Duodenal mucosa (tissue), 2 donors: ENCODE data around the gene DOCK1.

Experiments used
- H3K27ac ChIP-seq: one replicate; pipeline ENCODE4 v1.7.0; 2013; ENCODE audit warnings: low read depth, low read length
- H3K27me3 ChIP-seq, 2 donors: one replicate each; pipeline ENCODE4 v1.7.0; 2013; ENCODE audit warnings: low read length in 2 of 2, control low read depth in 1 of 2; ENCODE audit not compliant: insufficient read depth in 2 of 2, control insufficient read depth in 1 of 2
- H3K36me3 ChIP-seq, 2 donors: one replicate each; pipeline ENCODE4 v1.7.0; 2013; ENCODE audit warnings: low read length in 2 of 2, control low read depth in 1 of 2; ENCODE audit not compliant: insufficient read depth in 2 of 2, control insufficient read depth in 1 of 2
- H3K4me1 ChIP-seq, 2 donors: one replicate each; pipeline ENCODE4 v1.7.0; 2013; ENCODE audit warnings: low read length in 2 of 2, control low read depth in 1 of 2; ENCODE audit not compliant: insufficient read depth in 2 of 2, control insufficient read depth in 1 of 2
- H3K4me3 ChIP-seq, 2 donors: one replicate each; pipeline ENCODE4 v1.7.0; 2013; ENCODE audit warnings: low read length in 2 of 2, low read depth in 1 of 2
- H3K9ac ChIP-seq, 2 donors: one replicate each; pipeline ENCODE4 v1.7.0; 2013; ENCODE audit warnings: low read length in 2 of 2, low read depth in 1 of 2
- H3K9me3 ChIP-seq, 2 donors: one replicate each; pipeline ENCODE4 v1.7.0; 2013; ENCODE audit warnings: low read length in 2 of 2, control low read depth in 1 of 2; ENCODE audit not compliant: control insufficient read depth in 1 of 2

DOCK1 gene

DNA sequence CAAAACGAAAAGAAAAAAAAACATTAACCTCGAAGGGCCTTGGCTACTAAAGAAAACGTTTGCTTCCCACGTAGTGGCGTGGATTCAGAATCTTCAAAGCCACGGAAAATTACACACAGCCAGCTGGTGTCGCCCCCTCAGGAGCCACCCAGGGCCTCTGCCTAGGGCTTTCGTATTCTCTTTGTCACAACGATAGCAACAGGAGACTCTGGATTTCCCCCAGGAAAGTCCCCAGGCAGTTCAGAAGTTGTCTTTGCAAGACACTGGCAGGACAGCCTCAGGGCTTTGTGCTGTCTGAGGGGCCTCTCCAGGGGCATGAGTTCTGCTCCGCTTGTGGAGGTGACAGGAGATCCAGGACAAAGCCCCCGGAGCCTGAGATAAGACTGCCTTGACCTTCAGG is 441.4 kb downstream of the DOCK1 start:
- H3K9me3 ChIP-seq, result no peaks in the 10 kb centered on the region
- H3K27me3 ChIP-seq, result no peaks in the 10 kb centered on the region
- no peak overlapping the region for H3K9ac ChIP-seq
- H3K4me3 ChIP-seq, result no peak overlapping the region
- H3K27ac ChIP-seq, result no peak overlapping the region
- H3K36me3 ChIP-seq, result peaks cover 3 to 11% of the 10 kb centered on the region in 2 donors
- no peaks in the 10 kb centered on the region for H3K4me1 ChIP-seq

DNA sequence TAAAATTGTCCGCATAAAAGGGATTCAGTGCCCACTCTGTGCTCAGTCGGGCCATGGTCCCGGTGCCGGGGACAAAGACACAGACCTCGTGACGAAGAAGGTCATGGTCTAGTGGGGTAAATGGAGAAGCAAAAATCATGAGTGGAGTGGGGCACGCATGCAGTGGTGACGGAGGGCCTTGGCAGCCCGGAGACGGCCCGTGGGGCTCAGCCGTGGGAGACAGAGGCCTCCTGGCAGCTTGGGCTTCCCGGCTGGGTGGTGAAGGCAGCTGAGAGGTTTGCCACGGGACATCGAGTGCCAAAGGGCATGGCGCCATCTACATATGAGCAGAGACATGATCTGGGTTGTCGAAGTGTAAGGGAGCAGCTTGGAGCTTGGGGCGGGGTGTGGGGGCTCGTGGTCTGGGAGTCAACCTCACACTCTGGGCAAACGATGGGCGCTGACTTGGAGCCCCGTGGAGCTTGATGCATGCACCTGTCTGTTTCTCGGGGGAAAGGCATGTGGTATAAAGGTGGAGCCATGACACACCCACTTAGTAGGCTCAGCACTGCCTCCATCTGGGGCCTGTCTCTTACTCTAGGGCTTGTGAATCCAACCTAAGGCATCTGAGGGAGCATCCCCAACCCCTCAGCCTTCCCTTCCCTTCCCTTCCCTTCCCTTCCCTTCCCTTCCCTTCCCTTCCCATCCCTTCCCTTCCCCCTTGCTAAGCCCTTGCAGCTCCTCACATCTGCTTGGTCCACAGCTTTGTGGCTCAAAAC is 442.2 kb downstream of the DOCK1 start:
- no peak overlapping the region for H3K4me3 ChIP-seq
- peaks cover 3 to 11% of the 10 kb centered on the region in 2 donors for H3K36me3 ChIP-seq
- H3K9ac ChIP-seq, result no peak overlapping the region
- H3K4me1 ChIP-seq, result no peaks in the 10 kb centered on the region
- H3K27me3 ChIP-seq, result no peaks in the 10 kb centered on the region
- H3K27ac ChIP-seq, result no peak overlapping the region
- H3K9me3 ChIP-seq, result no peaks in the 10 kb centered on the region

DNA sequence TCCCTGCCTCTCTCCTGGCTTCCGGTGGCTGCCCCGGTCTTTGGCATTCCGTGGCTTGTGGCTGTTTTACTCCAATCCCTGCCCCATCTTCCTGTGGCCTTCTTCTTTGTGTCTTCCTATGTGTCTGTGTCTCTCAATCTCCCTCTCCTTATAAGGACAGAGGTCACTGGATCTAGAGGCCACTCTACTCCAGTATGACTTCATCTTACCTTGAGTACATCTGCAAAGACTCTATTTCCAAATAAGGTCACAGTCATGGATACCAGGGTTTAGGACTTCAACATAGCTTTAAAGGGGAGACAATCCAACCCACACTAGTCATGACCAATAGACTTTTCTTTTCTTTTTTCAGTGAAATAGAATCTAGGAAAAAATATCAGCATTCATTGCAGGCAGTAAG is 444.5 kb downstream of the DOCK1 start:
- H3K4me3 ChIP-seq, result no peak overlapping the region
- H3K36me3 ChIP-seq, result peaks cover 3 to 13% of the 10 kb centered on the region in 2 donors
- H3K27ac ChIP-seq, result no peak overlapping the region
- H3K9ac ChIP-seq, result no peak overlapping the region
- H3K4me1 ChIP-seq, result no peaks in the 10 kb centered on the region
- no peaks in the 10 kb centered on the region for H3K9me3 ChIP-seq
- H3K27me3 ChIP-seq, result no peaks in the 10 kb centered on the region

DNA sequence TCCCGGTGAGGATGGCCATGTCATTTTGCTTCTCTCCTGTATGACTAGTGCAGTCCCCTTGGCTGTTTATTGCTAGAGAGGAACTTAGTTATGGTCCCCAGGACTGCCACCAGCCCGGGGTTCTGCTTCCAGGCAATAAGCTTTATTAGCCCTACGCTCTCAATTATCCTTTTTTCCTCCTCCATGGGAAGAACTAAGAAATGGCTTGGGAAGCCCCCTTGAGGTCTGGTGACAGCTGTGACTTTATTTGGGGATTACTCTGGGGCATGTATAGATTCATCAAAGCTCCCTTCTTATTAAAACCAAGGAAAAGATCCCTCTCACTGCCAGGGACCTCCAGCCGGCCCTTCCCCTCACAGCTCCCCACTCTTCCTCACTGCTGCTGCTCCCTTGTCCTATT is 446.3 kb downstream of the DOCK1 start:
- no peaks in the 10 kb centered on the region for H3K27me3 ChIP-seq
- H3K4me1 ChIP-seq, result no peaks in the 10 kb centered on the region
- no peak overlapping the region for H3K9ac ChIP-seq
- H3K36me3 ChIP-seq, result peaks cover 3 to 16% of the 10 kb centered on the region in 2 donors
- no peak overlapping the region for H3K27ac ChIP-seq
- H3K4me3 ChIP-seq, result no peak overlapping the region
- no peaks in the 10 kb centered on the region for H3K9me3 ChIP-seq

DNA sequence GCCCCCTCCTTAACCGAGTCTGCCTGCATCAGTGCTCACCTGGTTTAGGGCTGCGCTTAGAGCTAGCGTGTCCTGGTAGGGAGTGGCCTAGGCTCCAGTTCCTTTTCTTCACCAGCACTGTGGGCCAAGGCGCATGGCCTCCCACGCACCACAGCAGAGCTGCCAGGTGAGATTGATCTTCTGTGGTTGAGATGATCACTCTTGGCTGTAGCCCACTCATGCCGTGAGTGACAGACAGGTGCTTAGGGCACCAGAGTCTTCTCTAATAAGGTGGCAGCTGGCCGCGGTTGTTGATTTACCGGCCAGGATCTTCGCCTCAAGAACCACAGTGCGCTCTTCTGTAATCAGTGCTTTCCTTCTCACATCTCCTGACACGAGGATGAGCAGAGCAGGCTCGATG is 448.3 kb downstream of the DOCK1 start:
- no peak overlapping the region for H3K9ac ChIP-seq
- peaks cover 3 to 16% of the 10 kb centered on the region in 2 donors for H3K36me3 ChIP-seq
- no peaks in the 10 kb centered on the region for H3K9me3 ChIP-seq
- H3K4me1 ChIP-seq, result no peaks in the 10 kb centered on the region
- no peak overlapping the region for H3K4me3 ChIP-seq
- H3K27ac ChIP-seq, result no peak overlapping the region
- no peaks in the 10 kb centered on the region for H3K27me3 ChIP-seq

DNA sequence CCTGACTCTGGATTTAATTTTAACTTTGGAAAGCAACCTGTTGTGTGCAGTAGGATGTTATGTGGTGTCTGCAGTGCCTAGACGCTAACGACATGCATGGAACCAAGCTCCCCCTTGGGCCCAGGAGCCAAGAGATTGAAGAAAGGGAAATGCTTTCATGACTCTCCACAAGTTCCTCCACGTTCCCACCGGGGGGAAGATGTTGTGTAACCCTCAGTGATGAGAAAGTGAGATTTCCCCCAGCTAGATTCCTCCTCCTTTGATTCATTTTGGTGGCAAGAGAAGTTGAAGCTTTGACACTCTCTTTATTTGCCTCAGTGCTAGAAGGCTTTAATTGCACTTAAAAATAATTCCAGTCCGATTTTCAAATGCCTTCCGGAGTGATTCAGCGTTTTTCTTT is 449.0 kb downstream of the DOCK1 start:
- H3K4me3 ChIP-seq, result no peak overlapping the region
- no peak overlapping the region for H3K27ac ChIP-seq
- H3K9ac ChIP-seq, result no peak overlapping the region
- H3K36me3 ChIP-seq, result peaks cover 3 to 16% of the 10 kb centered on the region in 2 donors
- H3K9me3 ChIP-seq, result no peaks in the 10 kb centered on the region
- H3K27me3 ChIP-seq, result no peaks in the 10 kb centered on the region
- H3K4me1 ChIP-seq, result no peaks in the 10 kb centered on the region

DNA sequence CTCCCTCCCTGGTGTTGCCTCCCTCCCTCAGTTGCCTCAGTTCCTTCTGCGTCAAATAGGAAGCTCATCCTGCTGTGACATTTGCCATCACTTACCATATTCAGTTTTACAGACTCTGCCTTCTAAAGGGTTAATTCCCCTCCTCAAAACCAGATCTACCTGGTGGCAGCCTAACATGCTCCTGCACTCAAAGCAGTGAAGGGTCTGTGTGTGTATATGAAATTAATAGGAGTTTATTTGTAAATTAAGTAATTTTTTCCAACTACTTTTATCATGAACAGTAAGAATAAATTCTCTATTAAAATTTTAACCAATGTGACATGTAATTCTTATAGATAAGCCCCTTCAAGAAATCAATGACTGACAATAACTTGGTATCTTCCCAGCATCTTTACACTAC is 449.8 kb downstream of the DOCK1 start:
- no peaks in the 10 kb centered on the region for H3K4me1 ChIP-seq
- no peak overlapping the region for H3K9ac ChIP-seq
- no peak overlapping the region for H3K4me3 ChIP-seq
- peaks cover 3 to 16% of the 10 kb centered on the region in 2 donors for H3K36me3 ChIP-seq
- H3K9me3 ChIP-seq, result no peaks in the 10 kb centered on the region
- H3K27ac ChIP-seq, result no peak overlapping the region
- no peaks in the 10 kb centered on the region for H3K27me3 ChIP-seq

DNA sequence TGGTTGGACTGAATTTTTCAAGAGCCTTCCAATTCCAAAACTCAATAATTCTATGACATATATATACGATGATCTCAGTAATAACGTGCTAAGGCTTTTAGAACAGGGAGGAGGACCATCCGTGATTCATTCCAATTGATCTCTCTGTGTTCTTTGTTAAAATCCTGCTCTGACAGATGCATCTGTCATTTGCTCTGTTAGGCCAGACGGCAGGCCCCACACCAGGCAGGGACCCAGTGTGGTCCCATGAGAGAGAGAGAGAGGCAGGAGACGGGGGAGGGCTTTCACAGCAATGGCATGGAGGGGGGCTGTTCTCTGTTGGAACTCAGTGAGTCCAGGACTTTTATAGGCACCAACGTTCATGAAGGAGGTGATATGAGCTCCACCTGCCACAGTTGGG is 451.1 kb downstream of the DOCK1 start:
- no peaks in the 10 kb centered on the region for H3K9me3 ChIP-seq
- H3K36me3 ChIP-seq, result peaks cover 3 to 16% of the 10 kb centered on the region in 2 donors
- no peak overlapping the region for H3K9ac ChIP-seq
- no peaks in the 10 kb centered on the region for H3K27me3 ChIP-seq
- H3K4me1 ChIP-seq, result no peaks in the 10 kb centered on the region
- H3K27ac ChIP-seq, result no peak overlapping the region
- no peak overlapping the region for H3K4me3 ChIP-seq

DNA sequence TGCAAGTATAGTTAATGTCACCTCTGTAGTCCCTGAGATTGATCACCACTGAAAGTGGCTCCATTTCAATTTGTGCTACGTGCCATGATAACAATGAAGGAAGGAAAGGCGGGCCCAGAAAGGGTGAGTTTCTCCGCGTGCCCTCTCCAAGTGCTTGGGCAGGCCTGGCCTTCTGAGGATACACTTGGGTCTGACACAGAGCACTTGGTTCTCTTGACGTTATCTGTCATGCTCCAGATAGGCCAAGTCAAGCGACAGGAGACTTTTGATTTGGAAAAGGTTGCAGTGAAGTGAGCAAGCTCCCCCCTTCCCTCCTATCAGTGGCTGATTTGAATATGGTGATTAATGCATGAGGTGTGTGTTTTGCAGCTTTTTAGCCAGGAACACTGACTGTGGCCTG is 452.0 kb downstream of the DOCK1 start:
- H3K27me3 ChIP-seq, result no peaks in the 10 kb centered on the region
- H3K9ac ChIP-seq, result no peak overlapping the region
- H3K4me1 ChIP-seq, result no peaks in the 10 kb centered on the region
- no peaks in the 10 kb centered on the region for H3K9me3 ChIP-seq
- H3K36me3 ChIP-seq, result peaks cover 3 to 21% of the 10 kb centered on the region in 2 donors
- no peak overlapping the region for H3K4me3 ChIP-seq
- no peak overlapping the region for H3K27ac ChIP-seq

DNA sequence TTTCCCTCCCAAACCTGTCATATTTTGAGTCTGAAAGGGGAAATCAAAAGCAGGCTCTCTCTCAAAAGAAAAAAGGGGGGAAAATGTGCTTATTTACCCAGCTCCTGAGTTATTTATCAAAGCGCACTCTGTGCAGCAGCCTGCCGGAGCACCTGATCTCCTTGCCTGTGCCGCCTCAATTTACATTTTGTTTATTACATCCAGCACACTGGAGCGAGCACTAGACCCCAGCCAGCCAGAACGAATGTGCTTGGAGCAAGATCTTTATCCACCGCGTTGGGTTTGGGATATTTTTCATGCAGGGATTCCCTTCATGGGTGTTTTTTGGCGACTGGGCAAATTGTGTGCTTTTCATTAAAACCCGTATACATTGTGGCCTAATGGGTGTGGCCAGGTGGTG is 453.1 kb downstream of the DOCK1 start:
- no peaks in the 10 kb centered on the region for H3K27me3 ChIP-seq
- H3K4me1 ChIP-seq, result no peaks in the 10 kb centered on the region
- H3K9me3 ChIP-seq, result no peaks in the 10 kb centered on the region
- H3K9ac ChIP-seq, result no peak overlapping the region
- peaks cover 6 to 26% of the 10 kb centered on the region in 2 donors for H3K36me3 ChIP-seq
- no peak overlapping the region for H3K27ac ChIP-seq
- H3K4me3 ChIP-seq, result no peak overlapping the region
